Measurements from ENCODE around the gene SFTPA2.
"Not testable (repeated sequence)": the region's sequence is repeated elsewhere in the genome, so short reads cannot be mapped to it uniquely, and the experiment has no call there.

The SFTPA2 gene

GRCh38 chr10:79509934-79510508, 50.2 kb downstream of the SFTPA2 start:
- ATAC-seq = not testable (repeated sequence)

DNA sequence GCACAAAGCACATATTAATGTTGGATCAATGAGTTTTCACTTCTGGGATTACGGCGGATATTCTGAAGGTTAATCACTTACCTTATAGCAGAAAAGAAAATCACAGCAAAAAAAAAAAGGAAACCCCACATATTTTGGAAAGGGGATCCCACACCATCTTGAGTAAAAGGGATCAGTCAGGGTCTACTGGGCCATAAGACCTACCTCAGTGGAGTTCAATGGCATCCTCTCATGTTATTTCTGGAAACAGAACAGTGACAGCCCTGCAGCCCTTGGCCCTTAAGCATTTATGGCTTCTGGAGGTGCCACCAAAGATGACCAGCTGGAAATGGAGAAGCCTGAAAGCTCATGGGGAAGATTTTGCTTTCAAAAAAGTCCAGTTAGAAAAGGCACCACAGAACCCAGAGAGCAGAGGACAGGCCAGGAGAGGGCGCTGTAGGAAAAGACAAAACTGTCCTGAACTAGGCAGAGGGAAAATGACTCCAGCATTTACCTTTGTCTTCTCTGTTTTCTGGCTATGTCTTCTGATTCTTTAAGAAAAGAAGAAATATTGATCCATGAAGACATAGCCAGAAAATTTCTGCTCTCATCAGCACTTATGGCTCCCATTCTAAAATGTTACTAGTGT, 50.8 kb downstream of the SFTPA2 start:
- not testable (repeated sequence) for ATAC-seq

- not testable (repeated sequence) for ATAC-seq
Observed at GRCh38 chr10:79508245-79508644, 52.0 kb downstream of the SFTPA2 start.

GRCh38 chr10:79507440-79508167, 52.6 kb downstream of the SFTPA2 start:
- no peak for ATAC-seq

Measured in activated CD4-positive, CD25-positive, alpha-beta regulatory T cell treated with anti-CD3 and anti-CD28 coated beads, Interleukin-2, amount 50 U/mL, for 24 hours (primary cell).